GM12878 (cell line): ENCODE measurements around the gene DVL2. TPM values are rescaled to one million over a fixed set of nuclear protein-coding genes. Genes with fewer than 3 reads are reported as not detected.

Source experiments
- ASH2L ChIP-seq: fragments of 300-600, 200-600 bp; sonication (generic); IDR thresholded peaks from 2 replicates; pipeline ENCODE4 v1.6.1; 2017; ENCODE audit warnings: low read depth, mild to moderate bottlenecking, borderline replicate concordance
- CHD2 ChIP-seq: IDR thresholded peaks from 2 replicates; pipeline ENCODE4 v1.6.1; 2011; ENCODE audit warnings: low read depth, low read length, improper control_type of control experiment, borderline replicate concordance
- CTCF ChIP-seq, 3 experiments: IDR thresholded peaks in 2 of 3; conservative IDR thresholded peaks in 1 of 3; 2 replicates each; pipeline ENCODE4 v1.5.1; 2011; ENCODE audit warnings: low read depth in 3 of 3, low read length in 3 of 3, mild to moderate bottlenecking in 3 of 3, control low read depth in 2 of 3, moderate library complexity in 2 of 3, inconsistent platforms in 1 of 3, mixed read lengths in 1 of 3; ENCODE audit not compliant: control insufficient read depth in 2 of 3, insufficient read depth in 1 of 3; ENCODE audit errors: extremely low read depth in 1 of 3
- FOXM1 ChIP-seq: IDR thresholded peaks from 2 replicates; pipeline ENCODE4 v1.6.1; 2012; ENCODE audit warnings: low read depth, mild to moderate bottlenecking, inconsistent platforms, low read length, moderate library complexity
- GATAD2B ChIP-seq: fragments of 450-650 bp; conservative IDR thresholded peaks from 2 replicates; pipeline ENCODE4 v1.6.1; 2017; ENCODE audit warnings: low read depth, mild to moderate bottlenecking, moderate library complexity
- KLF5 ChIP-seq: fragments of 450-650 bp; IDR thresholded peaks from 2 replicates; pipeline ENCODE4 v1.6.1; 2014; ENCODE audit warnings: mild to moderate bottlenecking; ENCODE audit not compliant: partially characterized antibody
- MEF2B ChIP-seq: fragments of 450-650 bp; IDR thresholded peaks from 2 replicates; pipeline ENCODE4 v1.6.1; 2018; ENCODE audit warnings: mild to moderate bottlenecking, moderate library complexity; ENCODE audit not compliant: partially characterized antibody, poor library complexity, severe bottlenecking
- MTA3 ChIP-seq: IDR thresholded peaks from 2 replicates; pipeline ENCODE4 v1.6.1; 2012; ENCODE audit warnings: low read length, inconsistent platforms, borderline replicate concordance
- NR2C1 ChIP-seq: fragments of 450-650 bp; IDR thresholded peaks from 2 replicates; pipeline ENCODE4 v1.6.1; 2017; ENCODE audit warnings: antibody characterized with exemption, mild to moderate bottlenecking, moderate library complexity
- POLR2A ChIP-seq: IDR thresholded peaks from 2 replicates; pipeline ENCODE4 v1.6.1; 2011; ENCODE audit warnings: low read depth, mild to moderate bottlenecking, low read length
- RAD51 ChIP-seq: fragments of 450-650 bp; IDR thresholded peaks from 2 replicates; pipeline ENCODE4 v1.6.1; 2016; ENCODE audit warnings: moderate library complexity, mild to moderate bottlenecking, inconsistent platforms
- RUNX3 ChIP-seq: IDR thresholded peaks from 2 replicates; pipeline ENCODE4 v1.6.1; 2012; ENCODE audit warnings: low read length, inconsistent platforms
- SMC3 ChIP-seq: IDR thresholded peaks from 2 replicates; pipeline ENCODE4 v1.6.1; 2011; ENCODE audit warnings: low read length, improper control_type of control experiment, borderline replicate concordance
- SP1 ChIP-seq: IDR thresholded peaks from one replicate; pipeline ENCODE4 v1.6.1; 2011; ENCODE audit warnings: low read depth, low read length
- TARDBP ChIP-seq: IDR thresholded peaks from 2 replicates; pipeline ENCODE4 v1.6.1; 2016; ENCODE audit warnings: borderline replicate concordance
- TCF12 ChIP-seq: IDR thresholded peaks from 2 replicates; pipeline ENCODE4 v1.6.1; 2011; ENCODE audit warnings: low read depth, mild to moderate bottlenecking, low read length
- WRNIP1 ChIP-seq: IDR thresholded peaks from 2 replicates; pipeline ENCODE4 v1.6.1; 2011; ENCODE audit warnings: low read depth, low read length, improper control_type of control experiment, borderline replicate concordance
- ZBTB40 ChIP-seq: fragments of 450-650 bp; IDR thresholded peaks from 2 replicates; pipeline ENCODE4 v1.6.1; 2016; ENCODE audit warnings: mild to moderate bottlenecking, moderate library complexity, borderline replicate concordance
- ZNF217 ChIP-seq: fragments of 450-650 bp; IDR thresholded peaks from 2 replicates; pipeline ENCODE4 v1.6.1; 2017; ENCODE audit warnings: antibody characterized with exemption, mild to moderate bottlenecking
- ZNF384 ChIP-seq: IDR thresholded peaks from 2 replicates; pipeline ENCODE4 v1.6.1; 2012; ENCODE audit warnings: low read depth, mild to moderate bottlenecking, low read length, improper control_type of control experiment, borderline replicate concordance
- ZNF622 ChIP-seq: fragments of 450-650 bp; IDR thresholded peaks from 2 replicates; pipeline ENCODE4 v1.6.1; 2017; ENCODE audit warnings: mild to moderate bottlenecking, inconsistent platforms
- ZZZ3 ChIP-seq: IDR thresholded peaks from 2 replicates; pipeline ENCODE4 v1.6.1; 2011; ENCODE audit warnings: low read depth; ENCODE audit not compliant: control insufficient read depth, insufficient read length
- polyA plus RNA-seq, 11 experiments: library from polyadenylated mRNA; depleted of rRNA in 4 of 11; unstranded in 6 of 11; stranded (reverse) in 5 of 11; fragments of >200 nt; fragmentation: Nextera tagmentation in 4 of 11; fragmentation: Illumina TruSeq in 1 of 11; extraction: Ambion mirVana in 4 of 11; extraction: Trizol in 1 of 11; gene quantifications; 1 replicate in 1 of 11; 2 replicates in 10 of 11; pipeline versions ENCODE4 v1.2.1 to v1.2.3, GENCODE V29; 2011 to 2016; ENCODE audit warnings: inconsistent platforms in 2 of 11, missing spikeins in 2 of 11, low read depth in 1 of 11
- total RNA-seq, 4 experiments: library from RNA; depleted of rRNA in 3 of 4; stranded (reverse); fragments of >200 nt in 3 of 4; fragmentation: Illumina TruSeq in 1 of 4; extraction: Trizol in 1 of 4; gene quantifications; 2 replicates each; pipeline versions ENCODE4 v1.2.1 to v1.2.3, GENCODE V29; 2013 to 2021
- TF ChIP-seq, protein P1 (sequence below): fragments of 450-650 bp; IDR thresholded peaks from 2 replicates; pipeline ENCODE4 v1.6.1; 2017; ENCODE audit warnings: antibody characterized with exemption, mild to moderate bottlenecking, moderate library complexity

The DVL2 gene
- total and polyA plus RNA-seq, 10 of the 15 experiments (the other 5 are each of a cell fraction or from before 2014, with no cell fraction given): 0.97 to 44.8 (median 23.2) TPM

- TF ChIP-seq ZBTB40 (no peak), SMC3 (0 out of 2 replicates have a peak, but pooled peaks have one; percentile 5), RAD51 (no peak), MTA3 (no peak), TCF12 (0 out of 2 replicates have a peak, but pooled peaks have one; percentile 13), FOXM1 (no peak), ZNF384 (no peak), MEF2B (no peak), RUNX3 (0 out of 2 replicates have a peak, but pooled peaks have one; percentile 13), CTCF (IDR thresholded peaks at IDR 0.05 in 2 of 3, conservative IDR thresholded peaks at IDR 0.05 in 1 of 3; ENCODE audit: control insufficient read depth in 2 of 3, extremely low read depth in 1 of 3, insufficient read depth in 1 of 3, low read depth in 3 of 3, low read length in 3 of 3) (no peak), ZZZ3 (no peak), ASH2L (no peak), GATAD2B (0 out of 2 replicates have a peak, but pooled peaks have one; percentile 32), POLR2A (peak; percentile 66), CHD2 (peak; percentile 79; the same call in 1 of the 2 replicates), ZNF217 (no peak), ZNF622 (no peak), TARDBP (no peak), SP1 (peak; percentile 26), WRNIP1 (no peak), NR2C1 (0 out of 2 replicates have a peak, but pooled peaks have one; percentile 17), KLF5 (no peak)
- TF ChIP-seq, protein P1, sequence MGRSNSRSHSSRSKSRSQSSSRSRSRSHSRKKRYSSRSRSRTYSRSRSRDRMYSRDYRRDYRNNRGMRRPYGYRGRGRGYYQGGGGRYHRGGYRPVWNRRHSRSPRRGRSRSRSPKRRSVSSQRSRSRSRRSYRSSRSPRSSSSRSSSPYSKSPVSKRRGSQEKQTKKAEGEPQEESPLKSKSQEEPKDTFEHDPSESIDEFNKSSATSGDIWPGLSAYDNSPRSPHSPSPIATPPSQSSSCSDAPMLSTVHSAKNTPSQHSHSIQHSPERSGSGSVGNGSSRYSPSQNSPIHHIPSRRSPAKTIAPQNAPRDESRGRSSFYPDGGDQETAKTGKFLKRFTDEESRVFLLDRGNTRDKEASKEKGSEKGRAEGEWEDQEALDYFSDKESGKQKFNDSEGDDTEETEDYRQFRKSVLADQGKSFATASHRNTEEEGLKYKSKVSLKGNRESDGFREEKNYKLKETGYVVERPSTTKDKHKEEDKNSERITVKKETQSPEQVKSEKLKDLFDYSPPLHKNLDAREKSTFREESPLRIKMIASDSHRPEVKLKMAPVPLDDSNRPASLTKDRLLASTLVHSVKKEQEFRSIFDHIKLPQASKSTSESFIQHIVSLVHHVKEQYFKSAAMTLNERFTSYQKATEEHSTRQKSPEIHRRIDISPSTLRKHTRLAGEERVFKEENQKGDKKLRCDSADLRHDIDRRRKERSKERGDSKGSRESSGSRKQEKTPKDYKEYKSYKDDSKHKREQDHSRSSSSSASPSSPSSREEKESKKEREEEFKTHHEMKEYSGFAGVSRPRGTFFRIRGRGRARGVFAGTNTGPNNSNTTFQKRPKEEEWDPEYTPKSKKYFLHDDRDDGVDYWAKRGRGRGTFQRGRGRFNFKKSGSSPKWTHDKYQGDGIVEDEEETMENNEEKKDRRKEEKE: no peak
Observed at GRCh38 chr17:7237761-7238419, 3.6 kb upstream of the DVL2 start (continued).
